H1 (cell line): ENCODE measurements around the gene TEX48.

Experiments
- EP300 ChIP-seq, 2 experiments: IDR thresholded peaks; 1 replicate in 1 of 2; 2 replicates in 1 of 2; pipeline ENCODE4 v1.6.1; 2011 to 2012; ENCODE audit warnings: low read depth in 2 of 2, low read length in 2 of 2, mild to moderate bottlenecking in 2 of 2, borderline replicate concordance in 1 of 2, inconsistent platforms in 1 of 2, moderate library complexity in 1 of 2
- EZH2 ChIP-seq: fragments of 200-600 bp; sonication (generic); IDR thresholded peaks from 2 replicates; pipeline ENCODE4 v1.7.1; 2012; ENCODE audit warnings: low read depth, mild to moderate bottlenecking, moderate library complexity, low read length, inconsistent platforms; ENCODE audit not compliant: severe bottlenecking
- POLR2A ChIP-seq, 2 experiments: IDR thresholded peaks; 1 replicate in 1 of 2; 2 replicates in 1 of 2; pipeline ENCODE4 v1.6.1; 2011; ENCODE audit warnings: low read depth in 2 of 2, low read length in 2 of 2, mild to moderate bottlenecking in 2 of 2; ENCODE audit errors: control extremely low read depth in 1 of 2
- RXRA ChIP-seq: IDR thresholded peaks from 2 replicates; pipeline ENCODE4 v1.6.1; 2011; ENCODE audit warnings: low read depth, mild to moderate bottlenecking, low read length, moderate library complexity; ENCODE audit not compliant: insufficient read depth
- TF ChIP-seq, protein P1 (sequence below), 3 experiments: IDR thresholded peaks; 1 replicate in 2 of 3; 2 replicates in 1 of 3; pipeline versions ENCODE4 v1.5.1 to v1.6.1; 2011; ENCODE audit warnings: low read length in 3 of 3, mild to moderate bottlenecking in 3 of 3, inconsistent platforms in 2 of 3, low read depth in 1 of 3, moderate library complexity in 1 of 3; ENCODE audit not compliant: insufficient read depth in 1 of 3; ENCODE audit errors: control extremely low read depth in 1 of 3

DNA sequence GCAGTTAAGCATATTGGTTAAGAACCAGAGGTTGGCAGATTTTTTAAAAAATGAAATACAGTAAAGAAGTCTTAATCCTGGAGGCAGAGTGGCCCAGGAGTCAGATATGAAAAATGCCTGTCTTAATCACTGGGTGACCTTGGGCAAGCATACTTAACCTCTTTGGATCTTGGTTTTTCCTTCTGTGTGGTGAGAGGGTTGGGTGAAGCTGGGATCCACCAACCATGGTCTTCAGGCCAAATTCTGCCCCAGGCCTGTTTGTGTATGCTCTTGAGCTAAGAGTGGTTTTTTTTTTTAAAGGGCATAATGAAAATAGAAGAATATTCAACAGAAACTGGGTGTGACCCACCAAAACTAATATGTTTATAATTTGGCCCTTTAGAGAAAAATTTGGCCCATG lies 20.0 kb upstream of the TEX48 start:
- TF ChIP-seq, protein P1, sequence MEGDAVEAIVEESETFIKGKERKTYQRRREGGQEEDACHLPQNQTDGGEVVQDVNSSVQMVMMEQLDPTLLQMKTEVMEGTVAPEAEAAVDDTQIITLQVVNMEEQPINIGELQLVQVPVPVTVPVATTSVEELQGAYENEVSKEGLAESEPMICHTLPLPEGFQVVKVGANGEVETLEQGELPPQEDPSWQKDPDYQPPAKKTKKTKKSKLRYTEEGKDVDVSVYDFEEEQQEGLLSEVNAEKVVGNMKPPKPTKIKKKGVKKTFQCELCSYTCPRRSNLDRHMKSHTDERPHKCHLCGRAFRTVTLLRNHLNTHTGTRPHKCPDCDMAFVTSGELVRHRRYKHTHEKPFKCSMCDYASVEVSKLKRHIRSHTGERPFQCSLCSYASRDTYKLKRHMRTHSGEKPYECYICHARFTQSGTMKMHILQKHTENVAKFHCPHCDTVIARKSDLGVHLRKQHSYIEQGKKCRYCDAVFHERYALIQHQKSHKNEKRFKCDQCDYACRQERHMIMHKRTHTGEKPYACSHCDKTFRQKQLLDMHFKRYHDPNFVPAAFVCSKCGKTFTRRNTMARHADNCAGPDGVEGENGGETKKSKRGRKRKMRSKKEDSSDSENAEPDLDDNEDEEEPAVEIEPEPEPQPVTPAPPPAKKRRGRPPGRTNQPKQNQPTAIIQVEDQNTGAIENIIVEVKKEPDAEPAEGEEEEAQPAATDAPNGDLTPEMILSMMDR (IDR thresholded peaks at IDR 0.05; ENCODE audit: control extremely low read depth in 1 of 3, insufficient read depth in 1 of 3, low read depth in 1 of 3, low read length in 3 of 3) = no peak
- TF ChIP-seq EP300 (IDR thresholded peaks at IDR 0.05; ENCODE audit: borderline replicate concordance in 1 of 2, low read depth in 2 of 2, low read length in 2 of 2) (no peak), RXRA (no peak), POLR2A (IDR thresholded peaks at IDR 0.05; ENCODE audit: control extremely low read depth in 1 of 2, low read depth in 2 of 2, low read length in 2 of 2) (no peak), EZH2 (no peak)
